Measurements from ENCODE around the gene SPEG.

The SPEG gene

DNA sequence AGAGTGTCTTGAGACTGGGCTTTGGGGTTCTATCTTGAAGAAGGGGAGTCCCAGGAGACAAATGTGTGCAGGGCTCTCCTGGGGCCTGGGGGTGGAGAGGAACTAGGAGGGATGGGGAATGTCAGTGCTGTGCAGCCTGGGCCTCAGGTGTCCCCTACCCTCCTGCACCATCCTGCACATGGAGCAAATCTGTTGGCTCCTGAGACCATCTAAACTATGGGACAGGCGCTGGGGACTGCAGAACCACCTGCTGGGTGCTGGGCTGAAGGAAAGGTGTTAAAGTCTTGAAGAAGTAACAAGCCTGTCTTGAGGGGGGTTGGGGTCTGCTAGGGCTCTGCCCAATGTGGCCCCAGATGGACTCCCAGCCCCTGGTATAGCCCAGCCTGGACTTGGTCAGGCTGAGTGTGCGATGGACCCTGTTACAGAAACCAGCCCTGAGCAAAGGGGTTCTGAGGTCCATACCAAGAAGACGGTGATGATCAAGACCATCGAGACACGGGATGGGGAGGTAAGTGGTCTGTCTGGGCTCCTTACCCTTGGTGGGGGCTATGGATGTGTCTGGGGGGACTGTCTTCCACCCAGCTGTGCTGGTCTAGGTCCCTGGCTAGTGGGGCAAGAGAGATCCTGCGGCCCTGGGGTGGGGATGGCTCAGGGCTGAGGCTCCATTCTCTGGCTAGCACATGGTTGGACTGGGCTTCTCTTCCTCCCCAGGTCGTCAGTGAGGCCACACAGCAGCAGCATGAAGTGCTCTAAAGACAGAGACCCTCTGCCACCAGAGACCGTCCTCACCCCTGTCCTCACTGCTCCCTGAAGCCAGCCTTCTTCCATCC, 9.2 kb upstream of the SPEG start:
- DNase-seq = no peak

DNA sequence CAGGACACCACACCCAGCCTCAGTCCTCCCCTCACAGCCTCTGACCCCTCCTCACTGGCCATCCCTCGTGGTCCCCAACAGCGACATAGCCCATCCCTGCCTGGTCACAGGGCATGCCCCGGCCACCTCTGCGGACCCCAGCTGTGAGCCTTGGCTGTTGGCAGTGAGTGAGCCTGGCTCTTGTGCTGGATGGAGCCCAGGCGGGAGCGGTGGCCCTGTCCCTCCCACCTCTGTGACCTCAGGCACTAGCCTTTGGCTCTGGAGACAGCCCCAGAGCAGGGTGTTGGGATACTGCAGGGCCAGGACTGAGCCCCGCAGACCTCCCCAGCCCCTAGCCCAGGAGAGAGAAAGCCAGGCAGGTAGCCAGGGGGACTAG, 8.6 kb upstream of the SPEG start:
- no peak for DNase-seq

DNA sequence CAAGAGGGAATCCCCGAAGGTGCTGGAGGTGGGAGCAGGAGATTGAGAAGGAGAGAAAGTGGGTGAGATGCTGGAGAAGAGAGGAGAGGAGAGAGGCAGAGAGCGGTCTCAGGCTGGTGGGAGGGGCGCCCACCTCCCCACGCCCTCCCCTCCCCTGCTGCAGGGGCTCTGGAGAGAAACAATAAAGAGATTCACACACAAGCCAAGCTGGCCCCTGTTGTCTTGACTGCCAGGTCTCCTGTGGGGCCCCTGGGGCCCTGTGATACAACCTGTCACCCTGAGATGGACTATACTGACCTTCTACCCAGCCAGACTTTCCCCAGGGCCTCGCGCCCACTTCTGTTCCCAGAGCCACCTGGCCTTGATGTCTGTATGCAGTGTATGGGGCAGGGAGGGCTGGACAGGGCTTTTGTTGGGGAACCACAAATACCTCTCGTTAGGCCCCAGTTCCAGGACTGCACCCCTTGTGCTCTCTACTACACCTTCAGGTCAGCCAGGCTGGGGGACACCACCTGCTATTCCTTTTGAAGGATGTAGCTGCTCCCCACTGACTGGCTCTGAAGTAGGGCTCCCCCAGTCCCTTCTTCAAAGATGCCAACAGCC, 8.0 kb upstream of the SPEG start:
- DNase-seq = no peak

DNA sequence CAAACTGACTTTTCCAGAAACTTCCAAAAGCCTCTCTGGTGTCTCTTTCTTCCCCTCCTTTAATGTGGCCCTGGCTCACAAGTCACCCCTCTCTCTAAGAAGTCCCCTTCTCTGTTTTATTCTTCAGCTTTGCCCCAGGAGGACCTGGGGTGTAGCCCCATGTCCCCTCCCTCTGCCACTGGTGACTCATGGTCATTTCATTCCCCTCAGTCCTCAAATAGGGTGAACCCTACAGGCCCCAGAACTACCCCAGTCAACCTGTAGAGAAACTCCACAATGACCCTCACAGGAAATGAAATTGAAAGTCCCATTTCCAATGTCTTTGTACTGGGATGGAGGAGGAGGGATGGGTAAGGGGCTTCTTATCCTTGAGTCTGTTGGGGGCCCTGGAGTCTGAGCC, 6.2 kb upstream of the SPEG start:
- DNase-seq = no peak

DNA sequence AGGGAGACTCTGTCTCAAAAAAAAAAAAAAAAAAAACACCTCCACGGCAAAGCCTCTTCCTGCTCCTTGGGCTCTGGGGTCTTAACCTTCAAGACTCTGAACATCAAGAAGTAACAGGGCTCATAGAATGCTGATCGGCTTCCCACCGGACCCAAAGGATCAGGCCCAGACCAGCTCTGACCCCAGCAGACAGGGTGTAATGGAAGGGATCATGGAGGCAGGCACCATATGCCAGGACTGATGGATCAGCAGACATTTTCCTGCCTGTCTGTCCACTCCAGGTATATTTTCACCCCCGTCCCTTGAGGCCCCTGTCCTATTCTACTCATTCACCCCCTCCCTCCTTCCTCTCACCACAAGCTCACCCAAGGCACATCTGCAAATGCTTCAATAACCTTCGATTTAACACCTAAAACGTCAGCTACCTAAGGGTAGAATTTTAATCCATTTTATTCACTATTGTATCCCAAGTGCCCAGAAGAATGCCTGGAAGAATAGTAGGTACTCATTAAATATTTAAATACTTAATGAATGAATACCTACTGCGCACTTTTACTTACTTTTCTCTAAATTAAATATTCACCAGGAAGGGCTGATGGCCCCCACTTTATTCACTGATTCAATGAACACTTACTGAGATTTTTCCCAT, 4.6 kb upstream of the SPEG start:
- DNase-seq = no peak

DNA sequence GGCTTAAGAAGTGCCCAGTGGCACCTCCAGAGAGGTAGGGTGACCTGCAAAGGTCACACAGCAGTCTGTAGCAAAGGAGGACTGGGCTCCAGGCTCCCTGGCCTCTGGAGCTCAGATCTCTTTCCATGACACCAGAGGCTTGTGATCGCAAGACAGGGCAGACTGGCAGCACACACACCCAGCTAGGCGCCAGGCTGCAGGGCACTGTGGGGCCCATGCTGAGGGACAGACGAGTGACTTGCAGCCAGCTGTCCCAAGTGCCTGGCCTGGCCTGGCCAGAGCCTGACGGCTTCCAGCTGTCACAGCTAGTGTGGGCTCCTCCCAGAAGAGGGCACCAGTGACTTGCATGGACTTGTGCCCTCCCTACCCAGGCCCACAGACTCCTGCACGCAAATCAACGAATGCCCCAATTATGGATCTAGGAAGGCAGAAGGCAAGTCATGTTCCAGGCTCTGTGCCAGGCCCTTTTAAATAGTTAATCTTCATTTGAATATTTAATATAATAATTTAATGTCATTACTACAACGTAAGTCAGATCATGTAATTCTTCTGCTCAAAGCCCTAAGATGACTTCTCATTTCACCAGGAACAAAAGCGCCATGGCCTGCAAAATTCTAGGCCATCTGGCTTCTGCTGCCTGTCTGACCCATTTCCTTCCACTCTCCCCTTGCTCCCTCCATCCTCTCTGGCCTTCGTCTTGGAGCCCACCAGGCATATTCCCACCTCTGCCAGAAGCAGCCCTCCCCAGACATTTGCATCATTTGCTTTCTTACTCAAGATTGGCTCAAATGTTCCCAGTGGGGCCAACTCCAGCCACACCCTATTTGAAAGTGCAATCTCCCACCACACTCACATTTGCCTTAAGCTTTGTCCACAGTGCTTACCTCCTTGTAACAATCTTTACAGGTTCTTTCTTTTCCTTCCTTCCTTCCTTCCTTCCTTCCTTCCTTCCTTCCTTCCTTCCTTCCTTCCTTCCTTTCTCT, 3.7 kb upstream of the SPEG start:
- DNase-seq = peak; percentile 35

DNA sequence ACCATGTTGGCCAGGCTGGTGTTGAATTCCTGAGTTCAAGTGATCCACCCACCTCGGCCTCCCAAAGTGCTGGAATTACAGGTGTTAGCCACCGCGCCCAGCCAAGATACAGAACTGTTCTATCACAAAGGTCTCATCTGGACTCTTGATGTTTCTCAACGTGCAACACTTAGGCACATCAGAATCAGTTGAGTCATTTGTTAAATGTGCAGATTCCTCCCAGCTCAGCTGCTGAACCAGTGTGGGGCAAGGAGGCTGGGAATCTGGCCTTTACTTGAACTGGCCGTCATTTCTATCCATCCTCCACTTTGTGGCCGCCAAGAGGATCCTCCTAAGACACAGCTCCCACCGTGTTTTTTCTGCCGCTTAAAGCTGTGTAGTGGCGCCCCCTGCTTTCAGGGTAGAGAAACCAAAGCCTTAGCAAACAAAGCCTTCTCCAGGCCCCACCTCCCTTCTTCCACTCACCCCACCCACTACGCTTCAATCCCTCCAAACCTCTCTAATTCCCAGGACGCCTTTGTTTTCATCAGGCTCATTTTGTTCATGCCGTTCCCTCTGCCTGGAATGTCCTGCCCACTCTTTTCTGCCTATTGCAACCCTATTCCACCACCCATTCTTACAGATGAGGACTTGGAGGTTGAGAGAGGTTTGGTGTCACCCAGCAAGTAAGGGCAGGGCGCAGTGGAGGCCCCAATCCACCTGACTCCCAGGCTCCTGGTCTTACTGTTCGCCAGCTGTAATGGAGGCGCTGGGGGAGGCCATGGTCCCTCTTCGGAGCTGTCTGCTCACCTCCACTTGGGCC, 776 bp upstream of the SPEG start:
- DNase-seq = peak; percentile 61

DNA sequence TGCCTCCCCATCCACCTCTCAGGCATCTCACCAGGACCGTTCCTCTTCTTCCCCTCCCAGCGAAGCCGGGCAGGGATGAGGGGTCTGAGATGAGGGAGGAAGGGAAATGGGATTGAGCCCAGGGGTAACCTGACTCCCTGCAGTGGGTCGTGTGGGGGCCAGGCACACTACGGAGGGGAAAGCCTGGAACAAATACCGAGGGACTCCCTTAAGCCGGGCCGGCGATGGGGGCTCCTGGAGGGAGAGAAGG, 250 bp upstream of the SPEG start:
- DNase-seq = no peak

DNA sequence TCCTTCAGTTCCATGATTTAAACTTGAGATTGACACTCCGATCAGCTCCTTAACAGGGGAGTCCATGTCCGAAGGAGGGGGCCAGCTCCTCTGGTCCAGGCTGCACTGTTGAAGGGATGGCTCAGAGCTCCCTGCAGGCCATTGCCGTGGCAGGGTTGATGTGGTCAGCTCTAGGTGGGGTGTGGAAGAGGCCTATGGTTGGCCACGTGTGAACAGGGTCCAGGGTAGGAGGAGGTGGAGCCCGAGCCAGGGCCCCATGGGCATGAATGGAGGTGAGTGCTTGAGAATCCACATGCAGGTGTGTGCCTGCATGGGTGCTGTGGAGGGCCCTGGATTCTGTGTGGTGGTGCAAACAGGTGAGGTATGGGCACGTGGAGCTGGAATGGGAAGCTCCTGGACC, 1.1 kb downstream of the SPEG start:
- no peak for DNase-seq

GRCh38 chr2:219436491-219436890, 1.8 kb downstream of the SPEG start:
- DNase-seq = no peak

DNA sequence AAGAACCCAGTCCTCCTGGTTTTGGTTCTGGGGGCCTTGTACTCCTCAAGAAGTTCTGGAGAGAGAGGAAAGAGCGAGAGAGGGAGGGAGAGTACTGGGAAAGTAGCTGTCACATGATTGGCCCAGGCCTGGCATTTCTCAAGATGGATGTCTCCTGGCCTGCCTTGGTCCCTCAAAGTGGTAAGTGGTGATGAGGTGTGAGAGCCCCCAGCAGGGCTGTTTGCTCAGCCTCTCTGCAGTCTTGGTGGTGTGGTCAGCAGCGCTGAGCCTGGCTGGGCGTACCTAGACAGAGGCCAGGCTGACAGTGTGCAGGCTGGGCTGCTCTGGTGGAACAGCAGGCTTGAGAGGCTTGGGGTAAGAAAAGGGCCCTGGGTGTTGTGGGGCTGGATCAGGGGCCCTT, 2.5 kb downstream of the SPEG start:
- no peak for DNase-seq

DNA sequence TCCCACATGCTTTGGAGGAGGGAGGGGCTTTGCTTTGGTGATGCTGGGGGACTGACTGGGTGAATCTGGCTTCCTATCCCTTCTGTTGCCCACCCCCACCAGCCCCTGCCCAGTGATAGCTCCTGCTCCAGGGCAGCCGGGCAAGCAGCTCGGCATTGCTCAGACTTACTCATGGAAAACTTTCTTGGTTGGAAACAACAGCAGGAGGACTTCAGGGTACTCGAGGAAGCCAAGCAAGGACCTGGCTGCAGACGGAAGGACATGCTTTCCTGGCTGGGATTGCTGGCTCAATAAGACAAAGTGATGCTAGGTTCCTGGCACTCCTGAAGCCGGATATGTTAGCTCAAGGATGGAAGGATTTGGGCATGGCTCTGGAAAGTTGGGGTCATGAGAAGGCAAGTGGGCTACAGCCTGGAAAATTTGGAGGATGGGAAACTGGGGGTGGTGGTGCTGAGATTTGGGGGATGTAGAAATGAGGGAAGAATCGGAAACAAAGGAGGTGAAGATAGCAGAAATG, 3.1 kb downstream of the SPEG start:
- DNase-seq = no peak

GRCh38 chr2:219438453-219438852, 3.8 kb downstream of the SPEG start:
- DNase-seq = no peak

DNA sequence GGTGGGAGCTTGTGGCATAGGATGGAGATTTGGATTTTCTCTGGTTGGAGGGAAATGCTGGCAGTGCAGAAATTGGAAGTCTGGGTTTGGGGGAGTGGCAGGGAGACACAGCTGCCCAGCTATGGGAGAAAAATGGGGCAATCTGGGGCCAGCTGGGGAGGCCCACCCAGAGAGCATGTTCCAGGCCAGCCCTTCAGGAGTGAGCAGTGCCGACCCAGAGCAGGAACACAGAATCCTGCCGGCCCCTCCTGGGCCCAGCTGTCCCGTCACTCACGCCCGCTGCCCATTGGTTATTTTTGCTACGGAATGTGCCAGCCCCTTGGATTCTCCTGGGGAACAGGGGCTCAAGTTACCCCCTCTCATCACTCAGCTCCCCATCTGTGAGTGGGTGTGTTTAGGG, 4.9 kb downstream of the SPEG start:
- DNase-seq = no peak

DNA sequence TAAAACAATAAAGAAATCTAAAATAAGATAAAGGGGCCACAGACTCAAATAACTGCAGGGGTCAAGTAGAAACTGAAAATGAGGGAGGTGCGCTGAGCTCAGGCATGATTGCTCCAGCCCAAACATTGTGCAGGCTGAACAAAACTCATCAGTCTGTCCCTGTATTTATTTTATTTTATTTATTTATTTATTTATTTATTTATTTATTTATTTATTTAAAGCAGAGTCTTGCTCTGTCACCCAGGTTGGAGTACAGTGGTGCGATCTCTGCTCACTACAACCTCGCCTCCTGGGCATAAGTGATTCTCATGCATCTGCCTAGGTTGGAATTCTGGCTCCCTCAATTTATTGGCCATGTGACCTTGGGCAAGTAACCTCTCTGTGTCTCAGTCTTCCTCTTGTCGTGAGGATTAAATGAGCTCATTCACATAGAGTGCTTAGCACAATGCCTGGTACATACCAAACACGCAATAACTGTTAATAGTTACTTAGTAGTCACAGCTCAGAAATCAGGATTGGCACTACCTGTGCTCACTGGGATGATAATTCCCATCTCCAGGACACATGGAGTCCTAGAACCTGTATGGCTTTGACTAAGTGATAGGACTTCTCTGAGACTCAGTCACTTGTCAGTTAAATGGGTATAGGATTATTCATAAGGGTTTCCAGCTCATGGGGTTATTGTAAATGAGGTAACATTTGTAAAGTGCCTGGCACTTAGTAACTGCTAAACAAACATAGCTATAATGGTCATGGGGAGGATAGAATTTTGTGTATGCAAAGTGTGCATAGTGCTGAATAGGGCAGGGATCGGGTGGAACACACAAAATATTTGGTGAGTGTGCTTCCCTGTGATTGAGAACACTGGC, 6.0 kb downstream of the SPEG start:
- no peak for DNase-seq

DNA sequence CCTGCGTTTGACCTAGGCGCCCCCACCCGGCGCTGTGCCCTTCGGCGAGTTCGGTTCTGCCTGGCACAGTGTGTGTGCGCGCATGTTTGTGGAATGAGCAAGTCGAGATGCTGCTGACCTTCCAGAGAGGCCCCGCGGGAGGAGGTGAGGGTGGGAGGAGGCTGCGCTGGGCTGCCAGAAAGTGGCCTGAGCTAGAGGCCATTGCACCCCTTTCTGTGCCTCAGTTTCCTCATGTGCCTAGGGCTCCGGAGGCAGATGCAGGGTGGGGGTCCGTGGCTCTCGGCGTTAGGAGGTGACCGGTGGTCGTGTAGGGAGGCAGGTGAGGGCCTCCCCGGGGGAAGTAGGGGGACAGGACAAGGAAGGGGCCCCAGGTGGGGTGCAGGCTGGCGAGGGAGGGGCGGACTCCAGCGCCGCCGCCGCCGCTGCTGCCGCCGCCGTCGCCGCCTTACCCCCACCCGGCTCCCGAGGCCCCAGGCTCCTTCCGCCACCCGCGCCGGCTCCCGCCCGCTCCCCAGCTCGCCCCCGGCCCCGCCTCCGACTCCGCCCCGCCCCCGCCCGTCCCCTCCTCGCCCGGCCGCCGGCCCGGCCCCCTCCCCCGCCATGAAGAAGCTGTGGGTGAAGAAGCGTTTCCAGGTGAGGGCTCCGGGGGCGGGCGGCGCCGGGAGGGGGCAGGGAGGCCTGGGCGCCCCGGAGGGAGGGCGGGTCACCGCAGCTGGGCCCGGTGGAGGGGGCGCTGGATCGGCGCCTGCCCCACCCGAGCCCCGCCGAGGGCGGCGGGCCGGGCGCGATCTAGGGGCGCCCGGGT, 7.0 kb downstream of the SPEG start:
- peak; percentile 32 for DNase-seq

DNA sequence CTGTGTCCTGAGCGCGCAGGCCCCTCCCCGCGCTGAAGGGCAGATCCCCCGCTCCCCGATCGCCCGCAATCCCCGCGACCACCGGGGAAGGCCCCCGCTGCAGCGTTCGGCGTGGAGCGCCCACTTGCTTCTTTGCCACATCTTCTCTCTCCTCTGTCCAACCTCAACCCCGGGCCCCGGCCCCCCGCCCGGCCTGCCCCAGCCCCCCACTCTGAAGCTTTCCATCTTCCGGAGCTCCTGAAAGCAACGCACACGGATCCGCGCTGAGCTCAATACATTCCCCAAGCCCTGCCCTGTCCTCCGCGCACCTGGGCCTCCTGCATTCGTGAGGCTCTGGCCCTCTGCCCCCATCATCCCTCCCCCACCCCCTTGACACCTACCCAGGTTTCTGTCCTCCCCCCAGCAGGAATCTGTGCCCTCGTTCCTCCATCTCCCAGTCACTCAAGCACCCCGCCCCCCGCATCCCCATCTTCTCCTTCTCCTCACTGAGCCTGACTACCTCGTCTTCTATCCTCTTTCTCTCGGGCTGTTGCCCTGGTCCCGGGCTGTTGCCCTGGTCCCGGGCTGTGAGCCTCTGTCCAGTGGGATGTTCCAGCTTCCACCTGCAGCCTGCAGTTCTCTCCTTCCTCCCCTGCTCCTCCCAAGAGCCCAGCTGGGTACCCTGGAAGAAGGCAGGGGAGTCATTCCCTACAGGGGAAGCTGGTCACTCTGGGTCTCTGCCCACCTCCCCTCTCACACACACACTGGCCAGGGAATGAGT, 7.8 kb downstream of the SPEG start:
- no peak for DNase-seq

DNA sequence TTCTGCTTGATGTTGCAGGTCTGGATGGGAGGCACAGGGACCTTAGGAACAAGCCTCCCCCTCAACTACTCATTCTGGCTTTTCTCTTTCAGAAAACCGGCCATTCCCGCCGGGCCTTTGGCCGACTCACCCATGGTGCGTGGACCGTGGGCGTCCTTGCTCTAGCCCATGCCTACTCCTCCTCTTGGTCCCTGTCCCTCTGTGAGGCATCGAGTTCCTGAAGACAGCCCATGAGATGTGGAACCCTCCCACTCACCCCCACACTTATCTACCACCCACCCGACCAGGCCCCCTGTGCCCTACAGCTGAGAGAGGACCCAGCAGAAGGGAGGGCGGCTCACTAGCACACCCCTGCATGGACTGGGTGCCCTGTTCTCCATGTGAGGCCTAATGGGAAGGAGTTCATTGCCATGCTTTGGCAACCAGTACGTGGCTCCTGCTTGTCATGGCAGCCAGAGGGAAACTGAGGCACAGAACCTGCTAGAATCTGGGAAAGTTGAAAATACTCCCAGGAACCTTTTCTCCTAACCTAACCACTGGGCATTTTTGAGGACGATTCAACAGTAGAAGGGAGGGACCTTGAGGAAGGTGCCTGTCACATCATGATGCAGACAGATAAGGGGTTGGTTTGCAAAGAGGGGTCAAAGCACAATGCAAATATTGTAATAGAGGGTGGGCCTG, 8.5 kb downstream of the SPEG start:
- no peak for DNase-seq

DNA sequence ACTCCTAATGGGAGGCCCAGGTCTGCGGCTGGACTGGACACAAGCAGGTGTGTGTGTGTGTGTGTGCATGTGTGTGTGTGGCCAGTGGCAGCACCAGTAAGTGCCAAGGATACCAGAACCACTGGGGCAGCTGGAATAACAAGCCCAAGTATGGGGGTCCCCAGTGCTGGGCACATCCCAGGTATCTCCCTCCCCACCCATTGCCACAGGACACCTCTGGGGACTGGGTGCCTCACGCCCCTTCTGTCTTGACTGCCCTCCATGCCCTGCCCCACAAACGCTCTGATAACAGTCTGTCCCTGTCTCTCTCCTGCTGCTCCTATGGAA, 9.0 kb downstream of the SPEG start:
- no peak for DNase-seq
